Stimulated activated CD4-positive, alpha-beta T cell treated with anti-CD3 and anti-CD28 coated beads, Interleukin-15, amount 100 ng/mL, for 48 hours (primary cell): ENCODE results near the gene PTPRN2.

Experiments
- DNase-seq, 2 donors: peaks; one replicate each; pipeline ENCODE4 v3.0.0-alpha.2; 2020; ENCODE audit warnings: low read depth in 2 of 2

Gene PTPRN2

GRCh38 chr7:157998884-157999552 lies 588.6 kb downstream of the PTPRN2 start:
- no peak for DNase-seq

- DNase-seq = no peak
Measured at GRCh38 chr7:157997471-157997870, 590.2 kb downstream of the PTPRN2 start.

GRCh38 chr7:157997080-157997440 lies 590.6 kb downstream of the PTPRN2 start:
- no peak for DNase-seq

GRCh38 chr7:157996359-157997079 lies 591.1 kb downstream of the PTPRN2 start:
- DNase-seq = no peak

- DNase-seq = no peak
Measured at GRCh38 chr7:157995815-157996214, 591.8 kb downstream of the PTPRN2 start.

GRCh38 chr7:157994319-157994718 lies 593.3 kb downstream of the PTPRN2 start:
- no peak for DNase-seq

- no peak for DNase-seq
Measured at GRCh38 chr7:157993406-157994105, 594.1 kb downstream of the PTPRN2 start.

- DNase-seq = no peak
Measured at GRCh38 chr7:157992511-157993160, 595.0 kb downstream of the PTPRN2 start.

- DNase-seq = no peak
Measured at GRCh38 chr7:157991761-157992160, 595.9 kb downstream of the PTPRN2 start.

- DNase-seq = no peak
Measured at GRCh38 chr7:157991351-157991750, 596.3 kb downstream of the PTPRN2 start.

- no peak for DNase-seq
Measured at GRCh38 chr7:157990881-157991250, 596.8 kb downstream of the PTPRN2 start.

- DNase-seq = no peak
Measured at GRCh38 chr7:157990226-157990880, 597.3 kb downstream of the PTPRN2 start.

- no peak for DNase-seq
Measured at GRCh38 chr7:157989589-157989988, 598.0 kb downstream of the PTPRN2 start.

GRCh38 chr7:157987906-157988305 lies 599.7 kb downstream of the PTPRN2 start:
- DNase-seq = no peak

- DNase-seq = no peak
Measured at GRCh38 chr7:157986051-157986450, 601.6 kb downstream of the PTPRN2 start.

- DNase-seq = no peak
Measured at GRCh38 chr7:157985636-157986035, 602.0 kb downstream of the PTPRN2 start.

GRCh38 chr7:157984423-157985163 lies 603.0 kb downstream of the PTPRN2 start:
- no peak for DNase-seq

GRCh38 chr7:157983502-157984422 lies 603.9 kb downstream of the PTPRN2 start:
- no peak for DNase-seq

- no peak for DNase-seq
Measured at GRCh38 chr7:157981778-157982177, 605.8 kb downstream of the PTPRN2 start.

GRCh38 chr7:157980774-157981173 lies 606.8 kb downstream of the PTPRN2 start:
- no peak for DNase-seq
